ENCODE data around the gene TENT5C. TPM values are rescaled to one million over a fixed set of nuclear protein-coding genes. Genes with fewer than 3 reads are reported as not detected.

The TENT5C gene
- total RNA-seq, 1 experiment from 2014 or later, result 1.4 TPM

DNA sequence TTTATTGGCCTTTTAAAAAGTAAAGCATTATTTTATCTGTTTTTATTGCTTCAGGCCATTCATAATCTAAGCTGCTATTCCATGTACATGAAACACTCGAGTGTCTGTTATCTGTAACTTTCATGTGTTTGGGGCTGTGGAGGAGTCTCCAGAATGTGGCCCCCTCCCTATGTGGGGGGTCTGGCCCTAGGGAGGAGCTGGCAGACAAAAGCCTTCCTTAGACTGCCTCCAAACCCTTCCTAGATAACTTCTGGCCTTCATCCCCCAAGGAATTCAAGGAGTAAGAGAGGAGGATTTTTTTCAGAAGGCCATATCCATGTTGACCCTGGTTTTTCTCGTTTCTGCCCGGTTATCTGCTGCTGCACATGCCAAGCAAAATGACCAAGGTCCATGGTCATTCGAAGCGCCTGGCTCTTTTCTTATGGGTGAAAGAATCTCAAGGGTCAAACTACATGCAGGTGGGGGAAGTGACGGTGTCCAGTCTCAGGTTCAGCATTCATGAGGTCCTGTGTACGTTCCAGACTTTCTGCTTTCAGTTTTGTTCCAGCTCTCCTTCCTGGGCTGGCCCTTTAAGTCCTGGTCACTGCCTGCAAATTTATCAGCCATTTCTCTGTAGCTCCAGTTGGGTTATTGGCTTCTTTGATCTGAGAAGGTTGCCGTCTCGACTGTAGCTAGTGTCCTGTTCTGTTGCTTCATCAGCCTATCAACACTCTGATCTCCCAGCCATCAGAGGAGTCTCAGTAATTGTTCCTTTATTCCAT, 8.3 kb downstream of the TENT5C start:
- ATAC-seq (no peak), DNase-seq (ENCODE audit: low read depth, low spot score) (no peak)
- peaks cover 9 to 14% of the 10 kb centered on the region in 2 experiments; a peak in 3 of 4 replicates for H3K4me1 ChIP-seq (ENCODE audit: control insufficient read depth in 1 of 2, insufficient read depth in 2 of 2, low read length in 2 of 2)
- RAD21 ChIA-PET (ENCODE audit: low non-redundant PET in 1 of 2, low total read pairs in 2 of 2, uncharacterized antibody in 2 of 2, unreplicated experiment in 2 of 2), result no interaction called here
- H3K36me3 ChIP-seq (ENCODE audit: control insufficient read depth in 1 of 2, insufficient read depth in 2 of 2, low read length in 2 of 2), result no peaks in the 10 kb centered on the region
- POLR2A ChIA-PET, result interaction anchor here (0.7 kb wide), 1 partner anchor 8 kb away, joined by 3 read pairs; the partner anchor contains the start of gene TENT5C
- H3K4me2 ChIP-seq (ENCODE audit: low read length), result no peak overlapping the region
- H3K4me3 ChIP-seq (replicated peaks in 1 of 2; ENCODE audit: low read depth in 1 of 2, low read length in 2 of 2), result no peak overlapping the region
- no peaks in the 10 kb centered on the region for H3K9me3 ChIP-seq (ENCODE audit: control insufficient read depth in 1 of 2, insufficient read depth in 1 of 2, low read depth in 1 of 2, low read length in 2 of 2)
- no peaks in the 10 kb centered on the region for H4K20me1 ChIP-seq (ENCODE audit: insufficient read depth)
- no peak overlapping the region for H3K9ac ChIP-seq (ENCODE audit: low read length)
- H3K79me2 ChIP-seq (ENCODE audit: insufficient read depth, low read length), result no peaks in the 10 kb centered on the region
- H3K27ac ChIP-seq (ENCODE audit: low read depth, low read length), result no peak overlapping the region
- CTCF ChIA-PET, result no interaction called here
- no peaks in the 10 kb centered on the region for H3K9me2 ChIP-seq (ENCODE audit: insufficient read depth)
- BruUV-seq (replicated peaks), result no TSS peak
- intact Hi-C loops (cut with micrococcal nuclease), result no loop called here
- no peak overlapping the region for H2AFZ ChIP-seq (ENCODE audit: low read depth, low read length, poor library complexity, severe bottlenecking)
- H3K27me3 ChIP-seq (ENCODE audit: insufficient read depth, low read length), result 0 out of 2 replicates have a peak, but pooled peaks cover 3% of the 10 kb centered on the region
- no peak for TF ChIP-seq FOSL1 (IDR thresholded peaks at IDR 0.05; ENCODE audit: low read depth)
- TF ChIP-seq SIN3A (IDR thresholded peaks at IDR 0.05; ENCODE audit: low read depth), result no peak
- no peak for TF ChIP-seq YY1 (IDR thresholded peaks at IDR 0.05; ENCODE audit: extremely low read depth, insufficient replicate concordance, low read depth, low read length)
- no peak for TF ChIP-seq ZFX (IDR thresholded peaks at IDR 0.05)
- TF ChIP-seq EZH2 (IDR thresholded peaks at IDR 0.05), result no peak
- no peak for TF ChIP-seq JUND (IDR thresholded peaks at IDR 0.05)
- TF ChIP-seq, protein P1, sequence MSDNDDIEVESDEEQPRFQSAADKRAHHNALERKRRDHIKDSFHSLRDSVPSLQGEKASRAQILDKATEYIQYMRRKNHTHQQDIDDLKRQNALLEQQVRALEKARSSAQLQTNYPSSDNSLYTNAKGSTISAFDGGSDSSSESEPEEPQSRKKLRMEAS (IDR thresholded peaks at IDR 0.05), result no peak
- no peak for TF ChIP-seq SP1 (IDR thresholded peaks at IDR 0.05; ENCODE audit: low read depth)
- no peak for TF ChIP-seq RAD21 (IDR thresholded peaks at IDR 0.05; ENCODE audit: low read depth)
- TF ChIP-seq ZNF274 (IDR thresholded peaks at IDR 0.05; ENCODE audit: low read depth, low read length), result no peak
- TF ChIP-seq, protein P2, sequence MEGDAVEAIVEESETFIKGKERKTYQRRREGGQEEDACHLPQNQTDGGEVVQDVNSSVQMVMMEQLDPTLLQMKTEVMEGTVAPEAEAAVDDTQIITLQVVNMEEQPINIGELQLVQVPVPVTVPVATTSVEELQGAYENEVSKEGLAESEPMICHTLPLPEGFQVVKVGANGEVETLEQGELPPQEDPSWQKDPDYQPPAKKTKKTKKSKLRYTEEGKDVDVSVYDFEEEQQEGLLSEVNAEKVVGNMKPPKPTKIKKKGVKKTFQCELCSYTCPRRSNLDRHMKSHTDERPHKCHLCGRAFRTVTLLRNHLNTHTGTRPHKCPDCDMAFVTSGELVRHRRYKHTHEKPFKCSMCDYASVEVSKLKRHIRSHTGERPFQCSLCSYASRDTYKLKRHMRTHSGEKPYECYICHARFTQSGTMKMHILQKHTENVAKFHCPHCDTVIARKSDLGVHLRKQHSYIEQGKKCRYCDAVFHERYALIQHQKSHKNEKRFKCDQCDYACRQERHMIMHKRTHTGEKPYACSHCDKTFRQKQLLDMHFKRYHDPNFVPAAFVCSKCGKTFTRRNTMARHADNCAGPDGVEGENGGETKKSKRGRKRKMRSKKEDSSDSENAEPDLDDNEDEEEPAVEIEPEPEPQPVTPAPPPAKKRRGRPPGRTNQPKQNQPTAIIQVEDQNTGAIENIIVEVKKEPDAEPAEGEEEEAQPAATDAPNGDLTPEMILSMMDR (IDR thresholded peaks at IDR 0.05 in 2 of 3, conservative IDR thresholded peaks at IDR 0.05 in 1 of 3; ENCODE audit: borderline replicate concordance in 1 of 3, insufficient read depth in 1 of 3, low read depth in 2 of 3, low read length in 2 of 3), result no peak
- no peak for TF ChIP-seq SRF (IDR thresholded peaks at IDR 0.05; ENCODE audit: low read depth)
- no peak for TF ChIP-seq CEBPB (IDR thresholded peaks at IDR 0.05; ENCODE audit: low read depth)
